Activated naive CD4-positive, alpha-beta T cell treated with Interleukin-2 at 50 U/mL for 16 hours (primary cell): ENCODE results near the gene EXPH5.

Experiments used
- DNase-seq: peaks from one replicate; pipeline ENCODE4 v3.0.0-alpha.2; 2020

EXPH5 gene

DNA sequence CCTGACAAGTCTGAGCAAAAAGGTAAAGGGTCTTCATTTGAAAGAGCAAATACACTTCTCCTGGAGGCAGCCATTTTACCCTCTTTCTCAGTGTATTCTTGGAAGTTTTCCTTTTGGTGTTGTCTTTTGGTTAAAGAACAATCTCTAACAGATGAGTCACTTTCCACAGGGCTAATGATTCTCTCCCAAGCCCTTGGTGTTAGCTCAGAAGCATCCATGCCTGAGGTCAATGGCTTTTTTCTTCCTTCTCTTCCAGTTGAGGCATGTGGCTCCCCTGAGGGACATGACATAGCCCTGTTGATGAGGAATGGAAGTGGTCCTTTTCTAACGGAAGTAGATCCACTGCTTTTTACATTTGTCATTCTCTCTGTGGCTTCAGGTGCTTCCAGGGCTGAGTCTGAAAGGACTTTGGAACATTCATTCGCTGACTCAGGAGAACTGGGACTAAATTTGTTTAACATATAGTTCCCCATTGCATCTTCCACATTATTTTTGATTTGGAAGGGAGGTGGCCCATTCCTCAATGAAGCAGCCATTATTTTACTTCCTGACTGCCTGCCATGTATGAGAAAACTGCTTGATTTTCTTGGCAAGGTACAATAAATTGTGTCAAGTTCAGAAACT, 81.6 kb downstream of the EXPH5 start:
- DNase-seq: no peak

DNA sequence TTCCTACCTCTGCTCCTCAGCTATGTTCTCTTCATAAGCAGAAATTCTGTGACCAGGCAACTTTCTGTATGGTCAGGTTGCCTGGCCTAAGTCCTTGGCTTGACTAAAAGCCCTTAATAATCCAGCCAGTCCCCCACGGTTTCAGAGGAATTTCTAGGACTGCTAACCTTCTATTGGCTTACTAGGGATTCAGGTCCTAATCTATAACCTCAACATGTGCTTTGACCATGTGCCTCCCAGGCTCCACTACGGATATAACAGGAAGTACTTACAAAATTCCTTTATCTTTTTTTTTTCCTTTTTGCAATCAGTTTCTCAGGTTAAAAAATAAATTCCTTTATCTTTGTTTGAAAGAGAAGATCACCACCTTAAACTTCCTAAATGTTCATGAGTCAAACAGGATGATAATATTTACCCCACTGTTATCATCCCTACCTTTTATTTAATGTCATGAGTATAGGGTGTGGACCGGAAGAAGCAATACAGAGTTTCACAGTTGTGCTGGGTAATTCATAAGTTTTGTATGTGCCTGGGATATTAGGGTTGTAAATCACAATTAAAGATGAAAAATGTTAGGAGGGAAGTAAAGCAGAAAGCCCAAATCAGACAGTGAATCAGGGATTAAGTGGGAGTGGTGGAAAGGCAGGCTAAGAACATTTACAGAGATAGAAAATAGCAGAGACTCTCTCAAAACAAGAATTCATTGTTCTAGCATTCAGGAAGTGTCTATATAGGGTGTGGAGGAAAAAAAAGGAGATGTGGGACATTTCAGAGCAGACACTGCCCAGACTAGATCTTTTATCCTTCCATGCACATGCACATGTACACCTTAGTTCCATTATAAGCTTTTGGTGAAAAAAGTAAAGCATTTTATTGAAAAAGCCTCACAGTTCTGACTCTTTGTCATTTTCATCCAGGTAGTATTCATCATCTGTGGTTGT, 84.6 kb downstream of the EXPH5 start:
- no peak for DNase-seq

GRCh38 chr11:108501396-108501795, 92.2 kb downstream of the EXPH5 start:
- no peak for DNase-seq

- no peak for DNase-seq
Observed at GRCh38 chr11:108500721-108501120, 92.8 kb downstream of the EXPH5 start.

- DNase-seq: no peak
Observed at GRCh38 chr11:108500169-108500568, 93.4 kb downstream of the EXPH5 start.

- no peak for DNase-seq
Observed at GRCh38 chr11:108498816-108499408, 94.7 kb downstream of the EXPH5 start.

GRCh38 chr11:108498046-108498815, 95.3 kb downstream of the EXPH5 start, which contains the start of gene POGLUT3:
POGLUT3 (minus strand) TSS chr11:108498384; CDS start chr11:108498366, 18 bp downstream.
- peak; percentile 43 for DNase-seq

DNA sequence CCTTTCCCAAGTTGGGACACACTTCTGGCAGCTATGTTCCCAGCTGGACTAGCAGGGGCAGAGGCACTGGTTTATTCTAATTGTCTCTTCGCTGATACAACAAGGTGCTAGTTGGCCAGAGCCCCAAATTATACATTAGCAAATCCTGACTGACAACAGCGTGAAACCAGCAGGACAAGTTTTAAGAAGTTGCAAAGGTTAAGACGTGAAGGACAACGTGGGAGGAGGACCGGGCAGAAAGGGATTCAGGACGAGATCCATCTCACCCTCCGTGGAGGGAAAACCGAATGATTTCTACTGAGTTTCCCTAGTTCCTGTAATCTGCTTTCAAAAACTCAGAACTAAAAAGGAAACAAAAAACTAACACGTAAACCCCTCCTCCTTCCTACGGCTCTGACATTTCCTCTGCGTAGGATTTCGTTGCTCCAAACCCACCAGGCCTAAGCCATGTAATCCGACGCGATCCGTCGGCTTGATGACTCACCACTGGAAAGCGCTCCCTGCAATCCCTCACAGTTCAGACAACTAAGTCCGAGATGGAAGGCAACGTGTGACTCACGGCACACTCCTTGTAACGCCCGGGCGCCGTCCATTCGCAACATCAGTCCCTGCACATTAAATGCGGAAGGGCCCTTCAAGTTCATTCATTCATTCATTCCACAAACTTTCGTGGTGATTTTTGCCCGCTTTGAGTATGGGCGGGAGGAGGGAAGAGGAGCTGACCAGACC, 96.1 kb downstream of the EXPH5 start:
- peak; percentile 76 for DNase-seq

GRCh38 chr11:108496643-108497256, 96.8 kb downstream of the EXPH5 start:
- no peak for DNase-seq

DNA sequence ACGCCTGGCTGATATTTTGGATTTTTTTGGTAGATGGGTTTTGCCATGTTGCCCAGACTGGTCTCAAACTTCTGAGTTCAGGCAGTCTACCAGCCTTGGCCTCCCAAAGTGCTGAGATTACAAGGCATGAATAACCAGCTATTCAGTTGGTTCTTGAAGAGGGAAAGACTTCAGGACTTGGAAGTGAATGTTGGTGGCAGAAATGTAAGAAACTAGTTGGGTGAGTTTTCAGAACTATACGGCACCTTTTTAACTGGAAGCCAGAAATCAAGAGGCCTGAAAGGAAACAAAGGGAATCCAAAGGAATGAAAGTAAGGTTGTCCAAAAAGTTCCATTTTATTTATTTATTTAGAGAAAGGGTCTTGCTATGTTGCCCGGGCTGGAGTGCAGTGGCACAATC, 98.2 kb downstream of the EXPH5 start:
- no peak for DNase-seq

DNA sequence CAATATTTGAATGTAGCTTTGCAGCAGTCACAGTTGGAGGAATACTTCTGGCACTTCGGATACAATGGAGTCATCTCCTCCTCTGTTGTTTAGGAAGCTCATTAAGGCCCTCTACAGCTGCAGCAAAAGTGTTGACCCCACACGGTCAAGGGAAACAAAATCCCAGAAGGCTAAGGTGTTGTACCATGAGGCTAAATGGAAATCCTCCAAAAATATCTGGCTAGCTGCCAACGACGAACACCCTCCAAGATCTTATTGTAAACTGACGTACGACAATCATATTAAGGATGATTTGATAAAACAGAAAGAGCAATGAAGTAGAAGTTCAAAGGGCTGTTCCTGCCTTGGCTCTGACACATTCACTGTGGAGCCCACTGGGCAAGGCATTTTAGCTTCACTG, 99.4 kb downstream of the EXPH5 start:
- no peak for DNase-seq

GRCh38 chr11:108491936-108492335, 101.6 kb downstream of the EXPH5 start:
- no peak for DNase-seq

DNA sequence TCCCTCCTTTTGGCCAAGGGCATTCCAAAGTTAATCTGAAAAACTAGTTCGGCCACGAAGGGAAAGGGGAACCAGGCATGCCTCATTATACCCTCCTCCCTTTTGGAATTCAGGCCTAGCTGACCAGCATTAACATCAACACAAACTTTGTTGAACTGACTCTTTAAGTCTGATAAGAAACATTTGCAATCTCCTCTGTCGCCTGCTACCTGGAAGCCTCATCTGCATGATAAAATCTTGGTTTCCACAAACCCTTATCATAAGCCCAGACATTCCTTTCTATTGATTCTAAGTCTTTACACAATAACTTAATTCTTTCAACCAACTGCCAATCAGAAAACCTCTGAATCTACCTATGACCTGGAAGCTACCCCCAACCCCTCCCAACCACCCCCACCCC, 106.7 kb downstream of the EXPH5 start:
- DNase-seq: no peak

- DNase-seq: no peak
Observed at GRCh38 chr11:108486331-108486730, 107.2 kb downstream of the EXPH5 start.

- DNase-seq: no peak
Observed at GRCh38 chr11:108483163-108483562, 110.4 kb downstream of the EXPH5 start.

DNA sequence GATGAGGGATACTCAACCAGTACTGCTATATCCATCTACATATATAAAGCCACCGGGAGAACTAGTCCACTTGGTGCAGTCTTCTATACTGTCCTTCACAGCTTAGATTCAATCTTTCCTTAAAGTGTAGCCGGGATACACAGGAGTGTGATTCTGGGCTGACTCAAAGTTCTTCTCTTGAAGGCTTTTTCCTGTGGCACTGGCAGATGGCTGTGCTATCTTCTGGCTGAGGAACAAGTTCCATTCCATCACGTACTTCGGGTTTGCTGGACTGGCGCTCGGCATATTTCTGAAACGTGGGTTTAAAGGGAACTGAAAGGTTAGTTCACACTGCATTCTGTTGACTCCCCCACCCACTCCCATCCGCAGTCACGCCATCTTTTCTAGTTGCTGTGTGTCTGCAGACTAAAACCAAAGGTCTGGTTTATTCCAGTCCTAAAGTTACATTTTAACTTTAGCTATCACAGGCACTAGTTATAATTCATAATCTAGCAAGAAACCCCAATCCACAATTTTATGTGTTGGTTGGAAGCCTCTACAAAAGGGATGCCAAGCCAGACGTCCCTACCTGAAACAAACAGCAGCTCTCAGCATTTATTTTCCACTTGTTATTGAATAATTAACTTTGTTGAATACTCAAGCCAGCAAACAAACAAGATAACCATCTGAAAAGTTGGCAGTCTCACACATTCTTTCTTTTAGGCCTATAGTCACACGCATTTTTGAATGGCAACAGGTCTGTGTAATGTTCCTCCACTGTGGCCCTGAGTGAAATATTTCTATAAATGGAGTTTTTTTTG, 118.7 kb downstream of the EXPH5 start:
- DNase-seq: no peak

DNA sequence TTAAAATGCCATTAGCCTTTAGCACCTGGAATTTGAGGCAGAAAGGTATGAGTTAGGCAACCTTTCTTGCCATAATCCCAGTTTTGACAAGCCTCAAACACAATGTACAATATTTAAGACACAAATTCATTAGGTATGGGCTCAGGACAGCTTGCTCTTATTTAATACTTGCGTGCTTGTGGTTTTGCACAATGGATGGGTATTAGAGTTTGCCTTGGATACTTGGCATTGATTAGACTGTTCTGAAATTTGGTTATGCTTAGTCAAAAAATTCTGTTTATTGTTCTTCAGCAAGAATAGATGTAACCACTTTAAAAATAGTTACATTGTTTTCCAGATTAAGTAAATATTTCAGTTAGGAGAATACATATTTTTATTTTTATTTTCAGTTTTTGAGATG, 120.9 kb downstream of the EXPH5 start:
- no peak for DNase-seq

GRCh38 chr11:108468478-108468864, 125.1 kb downstream of the EXPH5 start:
- DNase-seq: no peak

DNA sequence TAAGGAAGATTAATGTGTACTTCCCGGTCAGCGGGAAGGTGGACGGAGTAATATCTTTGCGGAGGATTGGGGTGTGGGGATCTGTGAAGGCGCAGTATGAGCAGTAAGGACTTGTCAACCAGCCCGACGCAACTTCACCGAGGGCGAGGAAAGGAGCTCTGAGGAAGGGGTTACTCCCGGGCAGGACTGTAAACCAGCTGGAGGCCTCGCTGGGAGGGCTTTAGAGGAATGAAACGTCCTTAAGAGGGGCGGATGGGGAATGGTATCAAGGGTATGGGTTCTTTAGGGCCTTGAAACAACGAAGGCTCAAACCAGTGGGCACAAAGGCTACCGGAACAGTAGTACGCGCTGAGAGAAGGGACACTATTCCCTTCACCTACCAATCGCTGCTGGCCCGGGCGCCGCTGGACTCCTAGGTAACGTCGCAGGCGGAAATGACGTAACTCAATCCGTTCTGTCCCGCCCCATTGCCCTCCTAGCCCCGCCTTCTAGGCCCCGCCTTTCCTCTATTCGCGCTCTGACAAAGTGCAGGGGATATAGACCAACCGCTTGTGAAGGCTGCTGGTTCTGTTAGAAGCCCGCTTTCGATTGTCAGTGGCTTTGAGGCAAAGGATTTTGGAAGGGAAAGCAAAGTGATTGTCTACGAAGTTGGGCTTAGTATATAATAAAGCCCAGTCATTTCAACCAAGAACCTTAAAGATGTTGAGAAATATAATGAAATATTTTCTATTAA, 126.3 kb downstream of the EXPH5 start, which contains the start of gene C11orf65:
C11orf65 (minus strand) TSS at position 439 of the 733 bp plus-strand sequence. CDS start 5,970 bp downstream, outside the sequence.
- peak; percentile 95 for DNase-seq

DNA sequence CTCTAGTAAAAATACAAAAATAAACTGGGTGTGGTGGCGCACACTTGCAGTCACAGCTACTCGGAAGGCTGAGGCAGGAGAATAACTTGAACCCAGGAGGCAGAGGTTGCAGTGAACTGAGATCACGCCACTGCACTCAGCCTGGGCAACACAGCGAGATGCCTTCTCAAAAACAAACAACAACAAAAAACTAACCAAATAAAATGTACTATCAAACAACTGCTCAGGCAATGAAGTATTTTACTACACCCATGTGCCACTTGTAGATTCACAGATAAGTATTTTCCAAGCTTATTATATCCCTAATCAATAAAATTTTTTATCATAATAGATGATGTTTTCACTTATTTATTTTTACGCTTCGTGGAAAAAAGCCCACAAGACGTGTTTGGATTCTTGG, 127.2 kb downstream of the EXPH5 start:
- DNase-seq: no peak
